ENCODE measurements around the gene SLC4A1. TPM values are rescaled to one million over a fixed set of nuclear protein-coding genes. Genes with fewer than 3 reads are reported as not detected.

SLC4A1 gene
- total and polyA plus RNA-seq, 12 donors, result 0.06 to 2.4 (median 0.52) TPM; not detected in 1

DNA sequence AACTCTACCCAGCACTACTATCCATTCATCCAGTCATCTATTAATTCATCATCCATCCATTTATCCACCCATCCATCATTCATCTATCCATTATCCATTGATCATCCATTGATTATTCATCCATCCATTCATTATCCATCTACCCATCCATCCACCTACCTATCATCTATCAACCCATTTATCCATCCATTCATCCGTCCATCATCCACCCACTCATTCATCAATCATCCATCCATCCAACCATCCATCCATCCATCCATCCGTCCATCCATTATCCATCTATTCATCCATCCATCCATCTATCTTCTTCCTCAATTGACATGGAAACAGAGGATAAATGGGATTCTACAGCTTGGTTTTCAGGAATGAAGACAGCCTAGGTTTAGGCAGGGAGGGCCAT lies 12.0 kb downstream of the SLC4A1 start:
- intact Hi-C loops (cut with DNase I), result no loop called here
- Histone ChIP-seq H3K36me3 (no peaks in the 10 kb centered on the region), H3K4me3 (no peak overlapping the region), H3K27me3 (no peaks in the 10 kb centered on the region), H3K27ac (no peak overlapping the region), H3K9me3 (no peaks in the 10 kb centered on the region), H3K4me1 (no peaks in the 10 kb centered on the region)
- TF ChIP-seq, protein P1, sequence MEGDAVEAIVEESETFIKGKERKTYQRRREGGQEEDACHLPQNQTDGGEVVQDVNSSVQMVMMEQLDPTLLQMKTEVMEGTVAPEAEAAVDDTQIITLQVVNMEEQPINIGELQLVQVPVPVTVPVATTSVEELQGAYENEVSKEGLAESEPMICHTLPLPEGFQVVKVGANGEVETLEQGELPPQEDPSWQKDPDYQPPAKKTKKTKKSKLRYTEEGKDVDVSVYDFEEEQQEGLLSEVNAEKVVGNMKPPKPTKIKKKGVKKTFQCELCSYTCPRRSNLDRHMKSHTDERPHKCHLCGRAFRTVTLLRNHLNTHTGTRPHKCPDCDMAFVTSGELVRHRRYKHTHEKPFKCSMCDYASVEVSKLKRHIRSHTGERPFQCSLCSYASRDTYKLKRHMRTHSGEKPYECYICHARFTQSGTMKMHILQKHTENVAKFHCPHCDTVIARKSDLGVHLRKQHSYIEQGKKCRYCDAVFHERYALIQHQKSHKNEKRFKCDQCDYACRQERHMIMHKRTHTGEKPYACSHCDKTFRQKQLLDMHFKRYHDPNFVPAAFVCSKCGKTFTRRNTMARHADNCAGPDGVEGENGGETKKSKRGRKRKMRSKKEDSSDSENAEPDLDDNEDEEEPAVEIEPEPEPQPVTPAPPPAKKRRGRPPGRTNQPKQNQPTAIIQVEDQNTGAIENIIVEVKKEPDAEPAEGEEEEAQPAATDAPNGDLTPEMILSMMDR (IDR thresholded peaks at IDR 0.05), result no peak
- DNase-seq (no peak), ATAC-seq (no peak)
- 92 to 95% methylated on average over 2 of the region's 2 CpGs for WGBS, 2 donors

DNA sequence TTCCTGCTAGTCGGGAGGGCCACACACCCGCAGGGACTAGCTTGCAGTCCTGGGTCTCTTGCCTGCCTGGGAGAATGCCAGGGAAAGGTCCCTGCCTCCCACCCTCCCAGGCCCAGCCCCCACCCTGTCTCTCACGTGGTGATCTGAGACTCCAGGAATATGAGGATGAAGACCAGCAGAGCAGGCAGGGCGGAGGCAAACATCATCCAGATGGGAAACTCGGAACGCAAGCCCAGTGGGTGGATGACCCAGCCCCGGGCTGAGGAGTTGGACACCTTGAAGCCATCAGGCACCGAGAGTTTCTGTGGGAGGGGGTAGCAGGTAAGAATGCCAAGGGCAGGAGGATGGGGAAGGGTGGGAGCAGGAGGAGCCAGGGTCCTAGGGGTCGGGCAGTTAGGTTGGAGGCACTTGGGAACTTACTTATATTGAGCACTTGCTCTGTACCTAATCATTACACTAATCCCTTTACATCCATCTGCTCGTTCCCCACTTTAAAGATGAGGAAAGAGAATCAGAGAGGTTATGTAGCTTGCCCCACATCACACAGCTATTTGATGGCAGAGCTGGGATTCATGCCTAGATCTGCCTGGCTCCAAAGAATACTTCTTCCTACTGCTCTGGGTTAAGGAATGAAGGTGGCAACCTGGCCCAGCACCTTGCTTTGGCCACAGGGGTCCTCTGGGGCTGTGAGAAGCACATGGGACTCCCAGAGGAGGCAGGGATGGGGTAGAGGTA lies 13.4 kb downstream of the SLC4A1 start:
- TF ChIP-seq, protein P1 (IDR thresholded peaks at IDR 0.05), result no peak
- no peaks in the 10 kb centered on the region for H3K9me3 ChIP-seq
- no peak for DNase-seq
- intact Hi-C loops (cut with DNase I), result no loop called here
- H3K36me3 ChIP-seq, result no peaks in the 10 kb centered on the region
- no peak overlapping the region for H3K27ac ChIP-seq
- no peaks in the 10 kb centered on the region for H3K27me3 ChIP-seq
- no peak overlapping the region for H3K4me3 ChIP-seq
- 65 to 66% methylated on average over 10 of the region's 10 CpGs for WGBS, 2 donors
- H3K4me1 ChIP-seq, result no peaks in the 10 kb centered on the region
- ATAC-seq, result no peak

- intact Hi-C loops (cut with DNase I), result no loop called here
- no peak for DNase-seq
- 80 to 84% methylated on average over 14 of the region's 14 CpGs for WGBS, 2 donors
- H3K9me3 ChIP-seq, result no peaks in the 10 kb centered on the region
- no peak overlapping the region for H3K4me3 ChIP-seq
- TF ChIP-seq, protein P1 (IDR thresholded peaks at IDR 0.05), result no peak
- H3K27me3 ChIP-seq, result no peaks in the 10 kb centered on the region
- ATAC-seq, result peak in 1 of 8 donors; percentile 15
- no peak overlapping the region for H3K27ac ChIP-seq
- peaks cover 2 to 6% (median 3%) of the 10 kb centered on the region in 9 donors for H3K4me1 ChIP-seq
- no peaks in the 10 kb centered on the region for H3K36me3 ChIP-seq
Observed at GRCh38 chr17:44253006-44253405, 14.9 kb downstream of the SLC4A1 start.

- H3K4me3 ChIP-seq, result no peak overlapping the region
- H3K36me3 ChIP-seq, result no peaks in the 10 kb centered on the region
- peaks cover 15 to 24% (median 21%) of the 10 kb centered on the region in 9 donors for H3K4me1 ChIP-seq
- 98% methylated on average over 17 of the region's 17 CpGs for WGBS, 2 donors
- TF ChIP-seq, protein P1 (IDR thresholded peaks at IDR 0.05), result no peak
- no peak overlapping the region for H3K27ac ChIP-seq
- intact Hi-C loops (cut with DNase I), result no loop called here
- DNase-seq (no peak), ATAC-seq (no peak)
- no peaks in the 10 kb centered on the region for H3K27me3 ChIP-seq
- H3K9me3 ChIP-seq, result no peaks in the 10 kb centered on the region
Observed at GRCh38 chr17:44251062-44251461, 16.9 kb downstream of the SLC4A1 start.

Measured in heart right ventricle (tissue), 16 donors.